GM10847 (cell line): ENCODE data around the gene GNAS.

ENCODE experiments used
- POLR2A ChIP-seq: IDR thresholded peaks from 2 replicates; pipeline ENCODE4 v1.6.1; 2011; ENCODE audit not compliant: insufficient read length; ENCODE audit errors: extremely low read depth

Gene GNAS

DNA sequence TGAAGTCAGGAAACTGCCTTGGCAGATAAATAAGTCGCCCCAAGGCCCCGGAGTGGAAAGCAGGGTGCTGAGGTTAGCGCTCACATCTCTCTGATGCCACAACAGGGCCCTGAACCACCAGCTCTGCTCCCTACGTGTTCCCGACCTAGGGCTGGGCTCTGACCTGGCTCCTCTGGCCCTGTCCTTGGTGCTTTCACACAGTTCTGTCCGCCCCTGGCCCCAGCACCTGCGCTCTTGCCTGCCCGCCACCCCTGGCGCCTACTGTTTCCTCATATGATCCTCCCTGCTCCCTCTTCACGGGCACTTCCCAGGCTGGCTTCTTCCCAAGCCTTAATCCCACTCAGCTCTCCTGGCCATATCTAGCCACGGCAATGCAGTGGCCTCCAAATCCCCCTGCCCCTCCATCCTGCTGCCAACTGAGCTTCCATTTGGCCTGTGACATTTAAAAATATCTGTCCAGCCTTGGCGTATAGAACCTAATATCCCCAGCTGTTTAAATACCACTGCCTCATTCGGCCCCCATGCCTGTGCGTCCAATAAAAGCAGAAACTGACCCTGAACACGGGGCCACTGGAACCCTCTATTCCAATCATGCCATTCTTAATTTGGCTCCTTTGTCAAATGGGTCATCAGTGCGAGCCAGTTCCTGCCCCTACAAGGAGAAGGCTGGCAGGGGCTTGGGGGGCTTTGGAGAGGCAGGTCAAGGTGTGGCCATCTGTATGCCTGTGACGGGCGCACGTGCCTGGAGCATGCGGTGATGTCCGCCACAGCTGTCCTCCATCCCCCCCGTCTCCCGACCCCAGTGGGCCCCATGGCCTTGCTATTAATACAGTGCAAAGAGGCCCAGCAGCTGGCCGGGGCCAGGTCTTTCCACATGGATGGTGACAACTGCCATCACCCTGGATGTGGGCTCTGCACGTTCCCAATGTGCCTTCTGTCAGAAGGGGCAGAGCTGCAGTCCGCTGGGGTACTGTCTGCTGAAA is 29.5 kb upstream of the GNAS start:
- TF ChIP-seq POLR2A, result no peak

DNA sequence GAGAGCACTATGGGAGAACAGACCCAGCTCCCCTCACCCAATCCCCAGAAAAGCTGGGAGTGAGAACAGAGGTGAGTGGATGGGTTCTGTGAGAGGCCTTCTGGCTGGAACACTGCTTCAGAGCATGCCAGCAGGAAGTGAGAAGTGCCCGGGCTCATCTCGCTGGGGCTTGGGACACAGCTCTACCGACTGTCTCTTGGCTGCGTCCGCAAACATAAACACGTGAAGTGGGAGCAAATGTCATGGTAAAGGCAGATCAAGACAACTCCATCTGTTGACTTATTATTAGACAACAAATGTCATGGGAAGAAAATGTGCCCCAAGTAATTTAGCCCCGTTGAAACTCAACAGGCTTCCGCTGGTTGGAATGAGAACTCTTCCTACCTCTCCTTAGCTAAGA is 27.7 kb upstream of the GNAS start:
- no peak for TF ChIP-seq POLR2A

DNA sequence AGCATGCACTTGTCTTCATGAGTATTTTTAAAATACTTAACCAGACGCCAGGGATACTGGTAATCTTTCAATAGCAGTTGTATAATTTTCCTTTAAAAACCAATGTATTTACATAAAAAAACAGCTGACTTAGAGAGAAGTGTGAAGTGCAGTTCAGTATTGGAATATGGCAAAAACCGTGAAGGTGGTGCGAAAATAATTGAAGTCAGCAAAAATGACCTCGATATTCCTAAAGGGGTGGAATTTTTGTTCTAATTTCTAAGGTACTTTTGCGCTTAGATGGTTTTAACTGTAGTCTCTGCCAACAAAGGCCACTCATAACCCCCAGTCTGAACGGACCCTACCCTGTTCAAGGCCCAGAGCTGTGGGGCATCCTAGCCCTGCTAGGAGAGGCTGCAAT is 27.1 kb upstream of the GNAS start:
- no peak for TF ChIP-seq POLR2A

DNA sequence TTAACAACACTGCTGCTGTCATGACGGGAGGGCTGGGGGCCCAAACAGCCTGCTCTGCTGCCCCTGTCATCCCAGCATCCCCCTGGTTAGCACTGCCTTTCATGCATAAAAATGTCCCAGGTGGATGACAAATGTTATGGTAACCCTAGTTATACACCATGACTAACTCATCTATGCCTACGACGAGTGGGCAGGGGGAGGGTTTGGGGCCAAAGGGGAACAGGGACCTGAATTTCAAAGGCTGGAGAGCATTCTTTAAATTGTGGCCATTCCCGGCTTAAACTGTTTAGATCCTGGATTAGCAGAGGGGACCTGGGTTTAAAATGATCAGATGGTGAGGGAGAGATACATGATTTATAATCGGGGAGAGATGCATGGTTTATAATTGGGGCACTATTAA is 26.2 kb upstream of the GNAS start:
- no peak for TF ChIP-seq POLR2A

DNA sequence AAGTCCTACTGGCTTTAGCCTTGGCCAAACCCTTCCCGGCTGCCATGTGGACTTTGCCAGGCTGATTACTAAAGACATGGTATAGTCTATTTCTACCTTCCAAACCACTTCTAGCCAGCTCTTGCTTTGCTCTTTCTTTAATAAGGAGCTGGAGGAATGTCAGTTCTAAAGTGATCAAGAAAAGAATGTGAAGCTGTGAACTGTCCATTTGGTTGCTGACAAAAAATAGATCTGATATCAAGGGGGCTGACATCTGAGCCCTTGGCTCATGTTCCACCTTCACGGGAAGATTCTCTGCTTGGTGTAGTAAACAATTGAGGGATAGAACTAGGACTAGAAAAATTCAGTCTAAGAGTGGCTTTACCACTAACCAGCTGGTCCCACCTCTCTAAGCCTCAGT is 24.4 kb upstream of the GNAS start:
- no peak for TF ChIP-seq POLR2A

DNA sequence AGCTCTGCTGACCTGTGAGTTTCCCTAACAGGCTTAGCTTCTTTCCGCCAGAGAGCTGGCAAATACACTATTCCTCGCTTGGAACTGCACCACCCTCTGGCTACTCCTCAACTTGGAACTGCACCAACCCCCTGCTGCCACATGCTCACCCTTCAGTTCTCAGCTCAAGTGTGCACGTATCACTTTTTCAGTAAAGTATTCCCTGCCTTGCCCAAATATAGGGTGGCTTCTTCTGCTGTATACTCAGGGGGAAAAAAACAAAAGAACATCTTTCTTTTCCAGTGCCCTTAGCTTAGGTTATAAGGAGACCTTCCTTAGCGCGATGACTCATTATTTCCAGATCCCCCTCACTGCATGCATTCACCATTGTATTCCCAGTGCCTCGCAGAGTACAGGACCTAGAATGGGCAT is 23.0 kb upstream of the GNAS start:
- no peak for TF ChIP-seq POLR2A

DNA sequence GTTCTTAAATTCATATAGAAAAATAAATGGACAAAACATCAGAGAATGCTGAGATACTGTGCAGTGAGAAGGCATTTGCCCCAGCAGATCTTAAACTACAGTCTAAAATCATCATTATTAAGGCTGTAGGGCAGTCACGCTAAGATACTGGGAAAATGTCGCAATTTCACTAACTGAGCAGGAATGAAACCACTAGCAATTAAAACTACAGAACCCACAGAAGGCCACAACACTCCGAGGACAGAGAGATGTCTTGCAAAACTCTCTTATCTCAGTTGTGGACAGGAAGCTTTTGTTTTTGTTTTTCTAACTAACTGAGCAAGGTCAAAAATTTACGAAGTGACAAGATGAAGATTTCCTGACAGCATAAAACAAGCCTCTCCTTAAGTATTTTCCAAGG is 20.1 kb upstream of the GNAS start:
- no peak for TF ChIP-seq POLR2A

DNA sequence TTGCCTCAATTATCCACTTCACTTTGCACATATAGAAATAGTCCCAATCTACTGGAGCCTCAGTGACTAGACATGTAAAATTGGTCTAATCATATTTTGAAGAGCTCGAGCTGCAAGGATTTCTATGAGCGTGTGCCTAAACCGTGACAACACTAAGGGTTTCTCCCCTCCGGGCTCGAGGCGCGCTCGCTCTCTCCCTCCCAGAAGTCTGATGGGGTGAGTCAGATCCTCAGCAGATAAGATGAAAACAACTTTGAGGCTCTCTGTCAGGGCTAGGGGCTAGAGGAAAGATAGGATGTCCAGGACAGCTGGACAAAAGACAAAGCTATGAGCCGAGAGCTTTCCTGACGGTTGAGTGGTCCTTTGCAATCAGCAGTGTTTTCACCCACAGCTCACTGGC is 18.6 kb upstream of the GNAS start:
- no peak for TF ChIP-seq POLR2A

DNA sequence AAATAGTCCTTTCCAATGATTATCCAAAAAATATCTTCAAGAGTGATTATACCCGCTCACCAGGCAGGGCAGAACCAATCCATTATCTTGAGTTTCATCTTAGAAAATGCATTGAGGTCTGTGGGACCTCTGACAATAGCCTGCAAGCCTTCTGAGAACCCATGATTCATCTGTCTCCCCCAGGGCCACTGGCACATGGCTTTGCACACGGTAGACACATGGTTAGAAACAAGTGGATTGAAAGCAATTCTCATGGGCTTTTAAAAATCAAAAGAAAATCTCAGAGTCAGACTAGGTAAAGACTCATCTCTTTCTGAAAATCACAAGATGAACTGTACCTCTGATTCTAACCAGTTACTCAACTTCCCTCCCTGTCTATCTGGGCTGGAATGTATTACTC is 17.3 kb upstream of the GNAS start:
- no peak for TF ChIP-seq POLR2A

DNA sequence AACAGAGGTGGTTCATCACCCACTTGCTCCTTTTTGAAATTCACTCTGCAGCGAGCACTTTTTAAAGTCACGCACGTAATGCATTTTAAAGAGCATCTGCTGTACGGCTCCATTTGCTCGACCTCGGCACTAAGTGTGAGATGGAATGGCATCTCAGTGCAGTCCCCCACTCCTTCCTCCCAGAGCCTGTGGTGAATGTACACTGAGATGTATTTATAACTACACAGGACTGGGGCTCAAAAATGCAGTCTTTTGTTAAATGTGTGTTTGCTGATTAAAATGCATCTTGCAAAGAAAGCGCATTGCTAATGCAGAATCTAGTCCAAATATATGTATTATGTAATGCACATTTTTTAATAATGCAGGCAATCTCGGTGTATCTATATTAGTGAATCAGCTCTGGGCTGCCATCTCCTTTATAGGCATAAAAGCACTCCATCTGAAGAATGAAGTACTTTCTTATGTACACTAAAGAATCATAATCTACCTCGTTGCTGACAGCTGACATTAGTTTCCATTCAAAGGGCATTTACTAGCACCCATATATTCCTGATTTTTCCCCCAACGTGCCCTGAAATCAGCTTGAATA is 15.8 kb upstream of the GNAS start:
- TF ChIP-seq POLR2A, result no peak

DNA sequence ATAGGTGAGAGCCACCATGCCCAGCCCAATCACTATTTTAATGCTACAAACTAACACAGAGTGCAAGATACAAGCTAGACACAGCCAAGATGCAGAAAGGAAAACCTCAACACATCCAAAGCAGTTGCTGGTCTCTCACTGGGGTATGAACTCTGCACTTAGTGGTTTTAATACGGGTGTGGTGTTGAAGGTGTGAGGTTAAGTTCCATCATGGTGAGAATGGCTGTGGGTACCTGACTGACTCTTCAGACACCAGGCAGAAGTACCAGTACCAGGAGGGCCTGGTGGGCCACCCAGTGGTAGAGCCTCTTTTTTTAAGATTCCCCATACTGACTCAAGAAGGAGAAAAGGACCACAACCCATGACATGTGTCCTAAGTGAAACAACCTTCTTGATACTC is 14.8 kb upstream of the GNAS start:
- TF ChIP-seq POLR2A, result no peak

DNA sequence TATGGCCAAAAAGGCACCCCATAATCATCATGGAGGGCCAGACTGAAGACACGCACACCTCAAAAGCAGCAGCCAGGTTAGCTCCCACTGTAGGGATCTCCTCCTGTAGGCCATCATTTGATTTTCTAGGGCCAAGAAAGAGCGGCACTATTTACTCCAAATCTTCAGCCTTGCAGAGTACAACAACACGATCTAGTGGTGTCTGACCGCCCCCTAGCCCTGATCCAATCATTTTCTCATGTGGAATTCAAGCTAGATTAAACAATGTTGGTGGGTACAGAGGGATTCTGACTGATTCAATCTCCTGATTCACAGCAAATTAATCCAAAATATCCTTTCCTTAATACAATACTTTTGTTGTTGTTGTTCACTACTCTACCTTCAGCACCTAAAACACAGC is 14.3 kb upstream of the GNAS start:
- TF ChIP-seq POLR2A, result no peak

DNA sequence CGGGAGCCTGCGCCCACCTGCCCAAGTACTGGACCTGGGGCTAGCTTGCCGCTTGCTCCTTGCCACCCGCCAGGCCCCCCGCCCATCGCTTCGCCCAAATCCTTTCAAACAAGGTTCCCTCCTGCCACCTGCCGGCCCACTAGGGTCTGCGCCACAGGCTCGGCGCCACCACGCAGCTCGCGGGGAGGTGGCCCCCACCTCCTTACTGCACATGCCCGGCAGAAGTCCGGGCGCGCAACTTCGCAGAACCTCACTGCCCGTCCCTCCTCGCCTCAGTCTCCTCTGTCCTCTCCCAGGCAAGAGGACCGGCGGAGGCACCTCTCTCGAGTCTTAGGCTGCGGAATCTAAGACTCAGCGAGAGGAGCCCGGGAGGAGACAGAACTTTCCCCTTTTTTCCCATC is 13.0 kb upstream of the GNAS start:
- no peak for TF ChIP-seq POLR2A

DNA sequence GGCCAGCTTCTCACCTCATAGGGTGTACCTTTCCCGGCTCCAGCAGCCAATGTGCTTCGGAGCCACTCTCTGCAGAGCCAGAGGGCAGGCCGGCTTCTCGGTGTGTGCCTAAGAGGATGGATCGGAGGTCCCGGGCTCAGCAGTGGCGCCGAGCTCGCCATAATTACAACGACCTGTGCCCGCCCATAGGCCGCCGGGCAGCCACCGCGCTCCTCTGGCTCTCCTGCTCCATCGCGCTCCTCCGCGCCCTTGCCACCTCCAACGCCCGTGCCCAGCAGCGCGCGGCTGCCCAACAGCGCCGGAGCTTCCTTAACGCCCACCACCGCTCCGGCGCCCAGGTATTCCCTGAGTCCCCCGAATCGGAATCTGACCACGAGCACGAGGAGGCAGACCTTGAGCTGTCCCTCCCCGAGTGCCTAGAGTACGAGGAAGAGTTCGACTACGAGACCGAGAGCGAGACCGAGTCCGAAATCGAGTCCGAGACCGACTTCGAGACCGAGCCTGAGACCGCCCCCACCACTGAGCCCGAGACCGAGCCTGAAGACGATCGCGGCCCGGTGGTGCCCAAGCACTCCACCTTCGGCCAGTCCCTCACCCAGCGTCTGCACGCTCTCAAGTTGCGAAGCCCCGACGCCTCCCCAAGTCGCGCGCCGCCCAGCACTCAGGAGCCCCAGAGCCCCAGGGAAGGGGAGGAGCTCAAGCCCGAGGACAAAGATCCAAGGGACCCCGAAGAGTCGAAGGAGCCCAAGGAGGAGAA is 12.3 kb upstream of the GNAS start:
- no peak for TF ChIP-seq POLR2A

DNA sequence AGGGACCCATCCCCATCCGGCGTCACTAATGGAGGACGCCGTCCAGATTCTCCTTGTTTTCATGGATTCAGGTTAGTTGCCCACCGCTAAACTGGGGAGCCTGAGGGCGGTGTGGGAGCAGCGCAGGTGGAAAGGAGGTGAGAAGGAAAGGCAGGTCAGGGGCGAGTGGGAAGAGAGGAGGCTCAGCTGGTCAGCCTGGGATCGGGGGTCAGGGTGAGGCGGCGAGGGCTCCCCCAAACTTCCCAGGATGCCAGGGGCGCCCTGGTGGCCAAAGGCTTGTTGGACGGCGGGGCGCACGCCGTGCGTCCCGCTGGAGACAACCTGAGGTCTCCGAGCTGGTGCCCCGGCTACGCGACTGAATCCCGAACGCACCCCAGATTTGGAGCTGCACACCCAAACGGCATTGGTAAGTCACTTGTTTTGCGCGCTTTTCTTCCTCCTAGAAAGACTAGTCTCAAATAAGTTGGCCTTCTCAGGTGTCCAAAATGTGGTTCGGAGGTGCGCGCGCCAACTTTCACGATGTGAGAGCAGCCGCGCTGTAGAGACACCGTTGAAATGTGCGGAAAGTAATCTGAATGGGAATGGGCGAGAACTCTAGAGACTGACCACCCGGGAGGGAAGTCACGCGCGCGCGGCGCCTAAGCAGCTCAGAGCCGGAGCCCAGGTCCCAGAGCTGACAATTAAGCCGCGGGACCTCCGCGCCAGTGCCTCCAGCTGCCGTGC is 11.5 kb upstream of the GNAS start:
- TF ChIP-seq POLR2A, result no peak
